ENCODE measurements around the gene IL21R.

The IL21R gene

DNA sequence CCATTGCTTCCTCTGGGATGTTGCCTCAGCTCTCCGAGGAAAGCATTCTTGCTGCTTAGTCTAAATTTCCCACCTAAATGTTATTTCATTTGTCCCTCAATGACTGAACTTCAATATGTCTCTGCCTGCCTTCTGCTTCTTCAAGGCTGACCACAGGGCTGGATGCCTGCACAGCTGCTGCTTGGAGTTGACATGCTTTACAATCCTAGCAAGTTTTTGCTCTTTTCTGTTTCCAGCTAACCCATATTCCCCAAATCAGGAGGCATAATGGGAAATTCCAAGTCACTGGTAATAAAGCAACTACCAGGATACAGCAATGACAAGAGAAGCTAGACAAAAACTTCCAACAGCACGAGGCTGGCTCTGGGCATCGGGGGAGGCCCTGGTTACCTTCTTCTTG, 98.8 kb downstream of the IL21R start:
- H3K4me3 ChIP-seq (ENCODE audit: control insufficient read depth, low read depth, low read length) = no peak overlapping the region
- TF ChIP-seq CTCF (conservative IDR thresholded peaks at IDR 0.05; ENCODE audit: control insufficient read depth, insufficient read depth, low read depth, low read length) = no peak
- DNase-seq (ENCODE audit: low read depth) = no peak

Measured in fibroblast of mammary gland (primary cell).